ENCODE results near the gene HS6ST3.
"Not testable (repeated sequence)": the region's sequence is repeated elsewhere in the genome, so short reads cannot be mapped to it uniquely, and the experiment has no call there.

The HS6ST3 gene

DNA sequence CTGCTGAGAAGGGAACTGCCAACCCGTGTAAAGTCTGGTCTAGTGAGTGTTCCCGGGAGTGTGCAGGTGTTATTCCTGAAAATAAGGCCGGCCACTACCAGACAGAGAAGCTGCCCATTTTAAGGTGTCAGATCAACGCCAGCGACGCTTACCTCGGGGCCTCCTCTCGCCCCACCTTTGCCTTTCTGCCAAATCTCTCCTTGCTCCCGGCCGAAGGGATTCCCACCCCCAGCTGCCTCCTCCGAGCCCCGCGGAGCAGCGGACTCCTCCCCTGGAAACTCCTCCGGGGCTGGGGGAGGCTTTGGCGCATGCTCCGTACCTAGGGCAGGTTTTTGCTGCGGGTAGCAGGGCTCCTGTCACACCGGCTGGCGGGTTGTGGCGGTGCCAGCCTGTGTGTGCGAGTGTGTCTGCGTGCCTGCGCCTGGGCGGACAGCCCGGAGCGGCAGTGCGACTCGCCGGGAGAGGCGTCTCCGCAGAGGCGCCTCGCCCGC is at the start of gene HS6ST3:
Gene HS6ST3 (plus strand): TSS at position 359 of the 491 bp plus-strand sequence.
- H3K9me3 ChIP-seq (ENCODE audit: control insufficient read depth, low read length), result no peaks in the 10 kb centered on the region
- DNase-seq (ENCODE audit: low read depth), result no peak
- no peak within 1 kb of the TSS for H3K9ac ChIP-seq (ENCODE audit: low read length)
- H3K36me3 ChIP-seq (ENCODE audit: control insufficient read depth, insufficient read depth, low read length, severe bottlenecking), result no peaks in the 10 kb centered on the region
- H3K27me3 ChIP-seq (replicated peaks; ENCODE audit: control insufficient read depth, insufficient read depth, low read length), result peaks cover 74% of the 10 kb centered on the region
- H3K4me3 ChIP-seq (ENCODE audit: low read length), result peak within 1 kb of the TSS; percentile 78
- peaks cover 4% of the 10 kb centered on the region for H3K4me1 ChIP-seq (ENCODE audit: control insufficient read depth, insufficient read depth, low read length)

DNA sequence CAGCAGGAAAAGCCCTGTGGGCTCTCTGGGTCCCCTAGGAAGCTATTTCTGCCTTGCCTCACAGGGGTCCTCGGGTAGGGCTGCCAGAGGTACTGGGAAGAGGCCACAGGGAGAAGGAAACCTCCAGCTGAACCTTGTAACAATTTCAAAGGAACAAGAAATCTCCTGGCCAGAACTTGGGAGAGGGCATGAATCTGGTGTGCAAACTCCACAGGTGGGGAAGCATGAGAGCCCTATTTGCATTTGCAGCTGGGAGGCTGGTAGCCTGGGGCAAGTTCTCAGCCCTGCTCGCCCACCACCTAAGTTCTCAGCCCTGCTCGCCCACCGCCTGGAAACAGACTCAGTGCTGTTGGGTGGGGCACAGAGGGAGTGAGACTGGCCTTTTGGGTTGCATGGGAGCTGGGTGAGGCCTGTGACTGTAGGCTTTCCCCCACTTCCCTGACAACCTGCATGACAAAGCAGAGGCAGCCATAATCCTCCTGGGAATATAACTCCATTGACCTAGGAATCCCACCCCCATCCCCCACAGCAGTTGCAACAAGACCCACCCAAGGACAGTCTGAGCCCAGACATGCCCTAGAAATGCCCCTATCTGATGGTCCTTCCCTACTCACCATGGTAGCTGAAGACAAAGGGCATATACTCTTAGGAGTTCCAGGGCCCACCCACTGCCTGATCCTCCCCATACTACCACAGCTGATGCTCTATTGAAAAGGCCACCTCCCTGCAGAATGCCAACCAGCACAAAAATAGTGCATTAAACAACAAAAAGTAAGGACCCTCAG is 48.4 kb upstream of the HS6ST3 start:
- H3K27me3 ChIP-seq (replicated peaks; ENCODE audit: control insufficient read depth, insufficient read depth, low read length), result no peaks in the 10 kb centered on the region
- H3K4me1 ChIP-seq (ENCODE audit: control insufficient read depth, insufficient read depth, low read length), result peaks cover 4% of the 10 kb centered on the region
- H3K4me3 ChIP-seq (ENCODE audit: low read length), result no peak overlapping the region
- peaks cover 5% of the 10 kb centered on the region for H3K9me3 ChIP-seq (ENCODE audit: control insufficient read depth, low read length)
- no peak overlapping the region for H3K9ac ChIP-seq (ENCODE audit: low read length)
- DNase-seq (ENCODE audit: low read depth), result no peak
- H3K36me3 ChIP-seq (ENCODE audit: control insufficient read depth, insufficient read depth, low read length, severe bottlenecking), result no peaks in the 10 kb centered on the region

GRCh38 chr13:96044238-96044637 is 45.7 kb upstream of the HS6ST3 start:
- no peak overlapping the region for H3K9ac ChIP-seq (ENCODE audit: low read length)
- no peaks in the 10 kb centered on the region for H3K36me3 ChIP-seq (ENCODE audit: control insufficient read depth, insufficient read depth, low read length, severe bottlenecking)
- no peaks in the 10 kb centered on the region for H3K27me3 ChIP-seq (replicated peaks; ENCODE audit: control insufficient read depth, insufficient read depth, low read length)
- no peak overlapping the region for H3K4me3 ChIP-seq (ENCODE audit: low read length)
- H3K9me3 ChIP-seq (ENCODE audit: control insufficient read depth, low read length), result peaks cover 5% of the 10 kb centered on the region
- peaks cover 4% of the 10 kb centered on the region for H3K4me1 ChIP-seq (ENCODE audit: control insufficient read depth, insufficient read depth, low read length)
- DNase-seq (ENCODE audit: low read depth), result no peak

GRCh38 chr13:96046449-96047126 is 43.3 kb upstream of the HS6ST3 start:
- not testable (repeated sequence) for DNase-seq (ENCODE audit: low read depth); H3K4me1 ChIP-seq (ENCODE audit: control insufficient read depth, insufficient read depth, low read length); H3K4me3 ChIP-seq (ENCODE audit: low read length); H3K9ac ChIP-seq (ENCODE audit: low read length); H3K27me3 ChIP-seq (replicated peaks; ENCODE audit: control insufficient read depth, insufficient read depth, low read length); H3K36me3 ChIP-seq (ENCODE audit: control insufficient read depth, insufficient read depth, low read length, severe bottlenecking); H3K9me3 ChIP-seq (ENCODE audit: control insufficient read depth, low read length)

DNA sequence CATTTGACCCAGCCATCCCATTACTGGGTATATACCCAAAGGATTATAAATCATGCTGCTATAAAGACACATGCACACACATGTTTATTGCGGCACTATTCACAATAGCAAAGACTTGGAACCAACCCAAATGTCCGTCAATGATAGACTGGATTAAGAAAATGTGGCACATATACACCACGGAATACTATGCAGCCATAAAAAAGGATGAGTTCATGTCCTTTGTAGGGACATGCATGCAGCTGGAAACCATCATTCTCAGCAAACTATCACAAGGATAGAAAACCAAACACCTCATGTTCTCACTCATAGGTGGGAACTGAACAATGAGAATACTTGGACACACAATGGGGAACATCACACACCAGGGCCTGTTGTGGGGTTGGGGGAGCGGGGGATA is 39.0 kb upstream of the HS6ST3 start:
- H3K4me1 ChIP-seq (ENCODE audit: control insufficient read depth, insufficient read depth, low read length); H3K9me3 ChIP-seq (ENCODE audit: control insufficient read depth, low read length); DNase-seq (ENCODE audit: low read depth); H3K36me3 ChIP-seq (ENCODE audit: control insufficient read depth, insufficient read depth, low read length, severe bottlenecking); H3K4me3 ChIP-seq (ENCODE audit: low read length); H3K9ac ChIP-seq (ENCODE audit: low read length); H3K27me3 ChIP-seq (replicated peaks; ENCODE audit: control insufficient read depth, insufficient read depth, low read length): not testable (repeated sequence)

DNA sequence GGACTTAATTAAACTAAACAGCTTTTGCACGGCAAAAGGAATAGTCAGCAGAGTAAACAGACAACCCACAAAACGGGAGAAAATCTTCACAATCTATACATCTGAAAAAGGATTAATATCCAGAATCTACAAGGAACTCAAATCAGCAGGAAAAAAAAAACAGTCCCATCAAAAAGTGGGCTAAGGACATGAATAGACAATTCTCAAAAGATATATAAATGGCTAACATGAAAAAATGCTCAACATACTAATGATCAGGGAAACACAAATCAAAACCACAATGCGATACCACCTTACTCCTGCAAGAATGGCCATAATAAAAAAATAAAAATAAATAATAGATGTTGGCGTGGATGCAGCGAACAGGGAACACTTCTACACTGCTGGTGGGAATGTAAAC is 38.4 kb upstream of the HS6ST3 start:
- not testable (repeated sequence) for H3K27me3 ChIP-seq (replicated peaks; ENCODE audit: control insufficient read depth, insufficient read depth, low read length); H3K36me3 ChIP-seq (ENCODE audit: control insufficient read depth, insufficient read depth, low read length, severe bottlenecking); H3K4me1 ChIP-seq (ENCODE audit: control insufficient read depth, insufficient read depth, low read length); H3K9ac ChIP-seq (ENCODE audit: low read length); H3K9me3 ChIP-seq (ENCODE audit: control insufficient read depth, low read length); H3K4me3 ChIP-seq (ENCODE audit: low read length); DNase-seq (ENCODE audit: low read depth)

DNA sequence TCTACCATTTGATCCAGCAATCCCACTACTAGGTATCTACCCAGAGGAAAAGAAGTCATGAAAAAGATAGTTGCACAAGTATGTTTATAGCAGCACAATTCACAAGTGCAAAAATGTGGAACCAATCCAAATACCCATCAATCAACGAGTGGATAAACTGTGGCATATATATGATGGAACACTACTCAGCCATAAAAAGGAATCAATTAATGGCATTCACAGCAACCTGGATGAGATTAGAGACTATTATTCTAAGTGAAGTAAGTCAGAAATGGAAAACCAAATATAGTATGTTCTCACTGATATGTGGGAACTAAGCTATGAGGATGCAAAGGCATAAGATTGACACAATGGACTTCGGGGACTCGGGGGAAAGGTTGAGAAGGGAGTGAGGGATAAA is 38.0 kb upstream of the HS6ST3 start:
- not testable (repeated sequence) for DNase-seq (ENCODE audit: low read depth); H3K27me3 ChIP-seq (replicated peaks; ENCODE audit: control insufficient read depth, insufficient read depth, low read length); H3K9me3 ChIP-seq (ENCODE audit: control insufficient read depth, low read length); H3K4me1 ChIP-seq (ENCODE audit: control insufficient read depth, insufficient read depth, low read length); H3K9ac ChIP-seq (ENCODE audit: low read length); H3K36me3 ChIP-seq (ENCODE audit: control insufficient read depth, insufficient read depth, low read length, severe bottlenecking)
- peak overlapping the region; percentile 96 for H3K4me3 ChIP-seq (ENCODE audit: low read length)

DNA sequence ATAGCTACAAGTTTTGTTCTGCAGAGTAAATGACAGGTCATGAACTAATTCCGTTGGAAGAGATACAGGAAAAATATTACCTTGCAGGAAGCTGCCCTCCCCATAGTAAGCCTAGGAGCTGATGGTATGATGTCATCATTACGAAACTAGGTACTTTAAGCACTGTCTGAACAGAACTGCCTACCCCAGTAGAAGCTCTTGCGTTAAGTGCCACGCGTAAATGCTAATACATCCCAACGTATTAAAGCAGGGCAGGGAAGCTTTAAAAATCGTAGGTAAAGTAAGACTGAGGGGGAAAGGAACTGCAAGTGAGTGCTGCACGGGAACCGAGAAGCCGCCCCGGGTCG is 37.3 kb upstream of the HS6ST3 start:
- H3K4me1 ChIP-seq (ENCODE audit: control insufficient read depth, insufficient read depth, low read length), result peaks cover 6% of the 10 kb centered on the region
- H3K27me3 ChIP-seq (replicated peaks; ENCODE audit: control insufficient read depth, insufficient read depth, low read length), result no peaks in the 10 kb centered on the region
- H3K4me3 ChIP-seq (ENCODE audit: low read length), result peak overlapping the region; percentile 96
- peak overlapping the region; percentile 93 for H3K9ac ChIP-seq (ENCODE audit: low read length)
- no peaks in the 10 kb centered on the region for H3K36me3 ChIP-seq (ENCODE audit: control insufficient read depth, insufficient read depth, low read length, severe bottlenecking)
- no peaks in the 10 kb centered on the region for H3K9me3 ChIP-seq (ENCODE audit: control insufficient read depth, low read length)
- peak; percentile 81 for DNase-seq (ENCODE audit: low read depth)

GRCh38 chr13:96053003-96053703 is 36.8 kb upstream of the HS6ST3 start, which contains the start of gene UGGT2:
UGGT2 (minus strand) TSS chr13:96053401; CDS start chr13:96053312, 89 bp downstream.
- Histone ChIP-seq H3K4me3 (ENCODE audit: low read length) (peak within 1 kb of the TSS; percentile 96), H3K4me1 (ENCODE audit: control insufficient read depth, insufficient read depth, low read length) (peaks cover 6% of the 10 kb centered on the region), H3K9ac (ENCODE audit: low read length) (peak within 1 kb of the TSS; percentile 93), H3K9me3 (ENCODE audit: control insufficient read depth, low read length) (no peaks in the 10 kb centered on the region), H3K27me3 (replicated peaks; ENCODE audit: control insufficient read depth, insufficient read depth, low read length) (no peaks in the 10 kb centered on the region), H3K36me3 (ENCODE audit: control insufficient read depth, insufficient read depth, low read length, severe bottlenecking) (no peaks in the 10 kb centered on the region)
- DNase-seq (ENCODE audit: low read depth), result peak; percentile 98

DNA sequence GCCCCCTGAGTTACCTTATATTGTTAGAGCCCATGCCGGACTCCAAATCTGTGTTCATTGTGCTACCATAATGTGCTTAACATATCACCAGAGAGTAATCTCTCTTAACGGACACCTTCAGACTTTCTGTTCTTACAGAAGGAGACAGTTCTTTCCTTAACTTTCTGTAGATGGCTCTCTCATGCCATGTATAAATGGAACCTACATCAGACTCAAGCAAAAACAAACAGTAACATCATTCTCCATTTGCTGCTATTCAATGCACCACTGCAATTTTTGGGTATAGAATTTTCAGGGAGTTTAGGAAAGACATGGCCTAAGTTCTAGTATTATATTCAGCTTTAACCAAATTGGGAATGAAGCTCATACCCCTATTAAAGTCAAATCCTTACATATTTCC is 24.1 kb upstream of the HS6ST3 start:
- Histone ChIP-seq H3K9ac (ENCODE audit: low read length) (no peak overlapping the region), H3K27me3 (replicated peaks; ENCODE audit: control insufficient read depth, insufficient read depth, low read length) (peaks cover 24% of the 10 kb centered on the region), H3K9me3 (ENCODE audit: control insufficient read depth, low read length) (no peaks in the 10 kb centered on the region), H3K4me3 (ENCODE audit: low read length) (no peak overlapping the region), H3K36me3 (ENCODE audit: control insufficient read depth, insufficient read depth, low read length, severe bottlenecking) (no peaks in the 10 kb centered on the region), H3K4me1 (ENCODE audit: control insufficient read depth, insufficient read depth, low read length) (no peaks in the 10 kb centered on the region)
- no peak for DNase-seq (ENCODE audit: low read depth)

GRCh38 chr13:96068729-96069128 is 21.2 kb upstream of the HS6ST3 start:
- no peaks in the 10 kb centered on the region for H3K36me3 ChIP-seq (ENCODE audit: control insufficient read depth, insufficient read depth, low read length, severe bottlenecking)
- no peak overlapping the region for H3K9ac ChIP-seq (ENCODE audit: low read length)
- H3K9me3 ChIP-seq (ENCODE audit: control insufficient read depth, low read length), result no peaks in the 10 kb centered on the region
- no peak overlapping the region for H3K4me3 ChIP-seq (ENCODE audit: low read length)
- H3K4me1 ChIP-seq (ENCODE audit: control insufficient read depth, insufficient read depth, low read length), result no peaks in the 10 kb centered on the region
- peaks cover 17% of the 10 kb centered on the region for H3K27me3 ChIP-seq (replicated peaks; ENCODE audit: control insufficient read depth, insufficient read depth, low read length)
- no peak for DNase-seq (ENCODE audit: low read depth)

All from adipocyte (in vitro differentiated cells).